Chondrocyte (in vitro differentiated cells): ENCODE results near the gene IL1R2. TPM values are rescaled to one million over a fixed set of nuclear protein-coding genes. Genes with fewer than 3 reads are reported as not detected.

Source experiments
- DNase-seq: peaks from one replicate; pipeline ENCODE4 v3.0.0; 2021; ENCODE audit warnings: mixed read lengths, low spot score
- H3K27ac Mint-ChIP-seq: one replicate; pipeline ENCODE4 v1.8.0; 2021; ENCODE audit warnings: mild to moderate bottlenecking, moderate library complexity, mixed read lengths; ENCODE audit not compliant: unreplicated experiment
- H3K27me3 Mint-ChIP-seq: 2 replicates; pipeline ENCODE4 v1.8.0; 2021; ENCODE audit warnings: low read depth, mixed read lengths
- H3K36me3 Mint-ChIP-seq: 2 replicates; pipeline ENCODE4 v1.8.0; 2021; ENCODE audit warnings: low read depth, mixed read lengths
- H3K4me1 Mint-ChIP-seq: 2 replicates; pipeline ENCODE4 v1.8.0; 2021; ENCODE audit warnings: low read depth, mild to moderate bottlenecking, mixed read lengths
- H3K4me3 Mint-ChIP-seq: one replicate; pipeline ENCODE4 v1.8.0; 2021; ENCODE audit warnings: mild to moderate bottlenecking, moderate library complexity, mixed read lengths; ENCODE audit not compliant: unreplicated experiment
- H3K9me3 Mint-ChIP-seq: 2 replicates; pipeline ENCODE4 v1.8.0; 2021; ENCODE audit warnings: low read depth, mixed read lengths
- CTCF ChIP-seq: fragments of 200-600 bp; sonication (generic); IDR thresholded peaks from 2 replicates; pipeline ENCODE4 v1.5.0; 2021; ENCODE audit warnings: antibody characterized with exemption, mild to moderate bottlenecking, moderate library complexity
- total RNA-seq: library from RNA; stranded (reverse); gene quantifications from 3 replicates; pipeline ENCODE4 v1.2.1, GENCODE V29; 2021

IL1R2 gene
- total RNA-seq, 1 donor from 2014 or later, result not detected

DNA sequence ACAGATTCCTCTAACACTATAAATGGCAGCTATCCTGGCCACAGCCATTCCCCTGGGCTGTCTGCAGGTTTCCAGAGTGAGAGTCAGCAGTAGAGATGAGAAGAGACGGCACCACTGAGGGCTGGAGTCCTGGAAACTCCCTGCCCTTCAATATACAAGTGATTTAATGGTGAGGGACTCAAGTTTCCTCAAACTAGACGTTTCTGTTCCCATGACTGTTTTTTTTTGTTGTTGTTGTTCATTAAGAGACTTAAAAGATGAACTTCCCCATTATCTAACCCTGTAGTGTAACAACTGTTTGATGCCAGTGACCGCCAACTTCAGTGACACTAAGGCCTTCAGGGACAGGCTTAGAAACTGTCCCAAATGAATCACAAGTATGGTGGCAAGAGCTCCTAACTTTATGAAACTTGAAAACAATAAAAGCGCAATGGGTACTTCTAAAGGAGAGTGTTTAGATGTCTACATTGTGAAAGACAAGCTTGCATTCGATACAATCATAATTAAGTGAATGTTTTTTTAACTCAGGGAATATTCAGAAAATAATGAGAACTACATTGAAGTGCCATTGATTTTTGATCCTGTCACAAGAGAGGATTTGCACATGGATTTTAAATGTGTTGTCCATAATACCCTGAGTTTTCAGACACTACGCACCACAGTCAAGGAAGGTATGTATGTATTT lies 34.0 kb downstream of the IL1R2 start:
- Mint-ChIP-seq H3K27ac (peak overlapping the region; percentile 61), H3K4me3 (no peak overlapping the region), H3K9me3 (no peaks in the 10 kb centered on the region), H3K4me1 (peaks cover 66% of the 10 kb centered on the region), H3K27me3 (no peaks in the 10 kb centered on the region), H3K36me3 (no peaks in the 10 kb centered on the region)
- TF ChIP-seq CTCF, result no peak
- no peak for DNase-seq

GRCh38 chr2:102027036-102027980 lies 35.5 kb downstream of the IL1R2 start:
- no peak for TF ChIP-seq CTCF
- DNase-seq, result no peak
- H3K36me3 Mint-ChIP-seq, result no peaks in the 10 kb centered on the region
- H3K9me3 Mint-ChIP-seq, result no peaks in the 10 kb centered on the region
- H3K4me3 Mint-ChIP-seq, result no peak overlapping the region
- H3K27me3 Mint-ChIP-seq, result no peaks in the 10 kb centered on the region
- H3K4me1 Mint-ChIP-seq, result peaks cover 68% of the 10 kb centered on the region
- peak overlapping the region; percentile 76 for H3K27ac Mint-ChIP-seq

DNA sequence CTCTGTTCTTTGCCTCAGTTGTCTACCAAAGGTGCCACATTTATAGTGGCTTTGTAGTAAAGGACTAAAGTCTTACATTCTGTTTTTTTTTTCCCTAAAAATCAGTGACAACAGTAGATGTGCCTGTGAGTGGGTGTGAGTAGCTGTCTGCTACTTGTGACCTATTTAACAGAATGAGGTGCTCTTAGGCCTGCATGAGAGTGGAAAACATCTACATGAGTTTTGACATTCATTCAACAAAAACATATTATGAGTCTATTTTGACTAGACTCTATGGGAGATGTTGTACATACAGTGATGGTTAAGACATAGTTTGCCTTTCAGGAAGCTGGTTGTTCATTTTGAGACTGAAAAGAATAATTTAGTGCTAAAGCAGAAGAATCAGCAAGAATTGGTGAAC lies 36.7 kb downstream of the IL1R2 start:
- Mint-ChIP-seq H3K36me3 (no peaks in the 10 kb centered on the region), H3K27me3 (no peaks in the 10 kb centered on the region), H3K9me3 (no peaks in the 10 kb centered on the region), H3K4me3 (no peak overlapping the region), H3K4me1 (peaks cover 76% of the 10 kb centered on the region), H3K27ac (peak overlapping the region; percentile 76)
- no peak for TF ChIP-seq CTCF
- DNase-seq, result no peak

GRCh38 chr2:102029405-102029804 lies 37.6 kb downstream of the IL1R2 start:
- Mint-ChIP-seq H3K4me3 (no peak overlapping the region), H3K27ac (peak overlapping the region; percentile 76)
- TF ChIP-seq CTCF, result no peak

DNA sequence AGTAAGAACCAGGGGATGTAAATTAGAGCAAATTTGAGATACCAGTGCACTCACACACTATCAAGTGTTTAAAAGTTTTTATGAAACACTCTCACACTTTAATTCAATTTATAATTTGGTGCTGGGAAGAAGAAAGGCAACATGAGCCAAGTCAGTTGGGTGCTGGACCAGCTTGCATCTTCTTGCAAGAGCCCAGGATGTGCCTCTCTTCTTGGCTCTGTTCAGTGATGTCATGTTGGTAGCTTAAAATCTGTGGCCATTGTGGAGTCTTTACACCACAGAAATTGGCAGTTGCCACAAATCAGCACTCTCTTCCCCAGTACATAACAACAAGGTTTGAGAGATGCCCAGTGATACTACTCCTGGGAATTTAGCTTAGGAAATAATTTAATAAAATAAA lies 38.2 kb downstream of the IL1R2 start:
- H3K36me3 Mint-ChIP-seq, result no peaks in the 10 kb centered on the region
- H3K27me3 Mint-ChIP-seq, result no peaks in the 10 kb centered on the region
- peaks cover 80% of the 10 kb centered on the region for H3K4me1 Mint-ChIP-seq
- H3K4me3 Mint-ChIP-seq, result no peak overlapping the region
- no peak for DNase-seq
- no peak overlapping the region for H3K27ac Mint-ChIP-seq
- no peak for TF ChIP-seq CTCF
- H3K9me3 Mint-ChIP-seq, result no peaks in the 10 kb centered on the region

More at GRCh38 chr2:102029405-102029804, 37.6 kb downstream of the IL1R2 start:
- no peaks in the 10 kb centered on the region for H3K27me3 Mint-ChIP-seq
- peaks cover 79% of the 10 kb centered on the region for H3K4me1 Mint-ChIP-seq
- no peak for DNase-seq
- no peaks in the 10 kb centered on the region for H3K36me3 Mint-ChIP-seq
- no peaks in the 10 kb centered on the region for H3K9me3 Mint-ChIP-seq
